Raji (cell line): Measurements from ENCODE around the gene ATAT1.

ENCODE experiments used
- POLR2A ChIP-seq: IDR thresholded peaks from 2 replicates; pipeline ENCODE4 v1.6.1; 2011; ENCODE audit warnings: low read depth, low read length, control low read depth; ENCODE audit not compliant: insufficient read depth

ATAT1 gene

GRCh38 chr6:30619561-30619960, 7.1 kb upstream of the ATAT1 start:
- no peak for TF ChIP-seq POLR2A

GRCh38 chr6:30625511-30625910, 1.2 kb upstream of the ATAT1 start:
- TF ChIP-seq POLR2A = no peak

- TF ChIP-seq POLR2A = no peak
These were observed 9.2 kb downstream of the ATAT1 start for GRCh38 chr6:30635834-30636233.

- TF ChIP-seq POLR2A = no peak
These were observed 13.8 kb downstream of the ATAT1 start for GRCh38 chr6:30640481-30640880.

GRCh38 chr6:30641048-30641447, 14.4 kb downstream of the ATAT1 start:
- no peak for TF ChIP-seq POLR2A

GRCh38 chr6:30643656-30644055, 17.0 kb downstream of the ATAT1 start:
- no peak for TF ChIP-seq POLR2A

- no peak for TF ChIP-seq POLR2A
These were observed 18.1 kb downstream of the ATAT1 start for GRCh38 chr6:30644769-30645168.

GRCh38 chr6:30645989-30646388, 19.3 kb downstream of the ATAT1 start:
- TF ChIP-seq POLR2A = no peak

GRCh38 chr6:30646450-30647241, 20.0 kb downstream of the ATAT1 start, which contains the start of gene C6orf136:
C6orf136 (plus strand) TSS chr6:30647133; CDS start chr6:30647232, 99 bp downstream.
- TF ChIP-seq POLR2A = no peak

- peak; percentile 88 for TF ChIP-seq POLR2A
These were observed 20.8 kb downstream of the ATAT1 start for GRCh38 chr6:30647242-30648116.

- no peak for TF ChIP-seq POLR2A
These were observed 24.5 kb downstream of the ATAT1 start for GRCh38 chr6:30651143-30651542.

GRCh38 chr6:30654798-30655742, 28.4 kb downstream of the ATAT1 start:
- TF ChIP-seq POLR2A = no peak

GRCh38 chr6:30655743-30656094, 29.0 kb downstream of the ATAT1 start:
- TF ChIP-seq POLR2A = no peak

- TF ChIP-seq POLR2A = no peak
These were observed 29.8 kb downstream of the ATAT1 start for GRCh38 chr6:30656513-30656912.

- no peak for TF ChIP-seq POLR2A
These were observed 30.8 kb downstream of the ATAT1 start for GRCh38 chr6:30657454-30657853.

GRCh38 chr6:30664994-30665767, 38.5 kb downstream of the ATAT1 start:
- TF ChIP-seq POLR2A = no peak
